HL-60 (cell line): ENCODE measurements around the gene DISP3.

Experiments
- DNase-seq, 2 experiments: peaks; one replicate each; pipeline ENCODE4 v3.0.0-alpha.2; 2010 to 2020; ENCODE audit warnings: low read depth in 1 of 2, low spot score in 1 of 2
- H3K27ac ChIP-seq: fragments of 250-450 bp; sonication (Bioruptor Pico); replicated peaks from 2 replicates; pipeline ENCODE4 v1.5.1; 2020; ENCODE audit warnings: mild to moderate bottlenecking, moderate library complexity
- H3K27me3 ChIP-seq: fragments of 250-450 bp; sonication (Bioruptor Pico); 2 replicates; pipeline ENCODE4 v1.5.1; 2021; ENCODE audit warnings: mild to moderate bottlenecking, moderate library complexity; ENCODE audit not compliant: insufficient read depth, poor library complexity, severe bottlenecking
- H3K4me3 ChIP-seq: replicated peaks from 2 replicates; pipeline ENCODE4 v1.5.1; 2011; ENCODE audit warnings: mild to moderate bottlenecking, control low read depth, low read length; ENCODE audit not compliant: insufficient read depth
- CTCF ChIP-seq: IDR thresholded peaks from one replicate; pipeline ENCODE4 v1.5.1; 2011; ENCODE audit warnings: low read length, control low read depth, inconsistent platforms; ENCODE audit not compliant: insufficient read depth
- GABPA ChIP-seq: IDR thresholded peaks from 2 replicates; pipeline ENCODE4 v1.6.1; 2012; ENCODE audit warnings: low read depth
- POLR2AphosphoS5 ChIP-seq: IDR thresholded peaks from 2 replicates; pipeline ENCODE4 v1.6.1; 2012; ENCODE audit warnings: low read depth
- SPI1 ChIP-seq: IDR thresholded peaks from 2 replicates; pipeline ENCODE4 v1.6.1; 2012; ENCODE audit warnings: low read depth, mild to moderate bottlenecking, borderline replicate concordance
- TF ChIP-seq, protein P1 (sequence below): IDR thresholded peaks from 2 replicates; pipeline ENCODE4 v1.6.1; 2012; ENCODE audit warnings: low read depth; ENCODE audit not compliant: insufficient replicate concordance

DISP3 gene

GRCh38 chr1:11492235-11492634, 13.3 kb downstream of the DISP3 start:
- Histone ChIP-seq H3K27ac (no peak overlapping the region), H3K27me3 (peaks cover 3% of the 10 kb centered on the region), H3K4me3 (no peak overlapping the region)
- no peak for DNase-seq
- TF ChIP-seq, protein P1, sequence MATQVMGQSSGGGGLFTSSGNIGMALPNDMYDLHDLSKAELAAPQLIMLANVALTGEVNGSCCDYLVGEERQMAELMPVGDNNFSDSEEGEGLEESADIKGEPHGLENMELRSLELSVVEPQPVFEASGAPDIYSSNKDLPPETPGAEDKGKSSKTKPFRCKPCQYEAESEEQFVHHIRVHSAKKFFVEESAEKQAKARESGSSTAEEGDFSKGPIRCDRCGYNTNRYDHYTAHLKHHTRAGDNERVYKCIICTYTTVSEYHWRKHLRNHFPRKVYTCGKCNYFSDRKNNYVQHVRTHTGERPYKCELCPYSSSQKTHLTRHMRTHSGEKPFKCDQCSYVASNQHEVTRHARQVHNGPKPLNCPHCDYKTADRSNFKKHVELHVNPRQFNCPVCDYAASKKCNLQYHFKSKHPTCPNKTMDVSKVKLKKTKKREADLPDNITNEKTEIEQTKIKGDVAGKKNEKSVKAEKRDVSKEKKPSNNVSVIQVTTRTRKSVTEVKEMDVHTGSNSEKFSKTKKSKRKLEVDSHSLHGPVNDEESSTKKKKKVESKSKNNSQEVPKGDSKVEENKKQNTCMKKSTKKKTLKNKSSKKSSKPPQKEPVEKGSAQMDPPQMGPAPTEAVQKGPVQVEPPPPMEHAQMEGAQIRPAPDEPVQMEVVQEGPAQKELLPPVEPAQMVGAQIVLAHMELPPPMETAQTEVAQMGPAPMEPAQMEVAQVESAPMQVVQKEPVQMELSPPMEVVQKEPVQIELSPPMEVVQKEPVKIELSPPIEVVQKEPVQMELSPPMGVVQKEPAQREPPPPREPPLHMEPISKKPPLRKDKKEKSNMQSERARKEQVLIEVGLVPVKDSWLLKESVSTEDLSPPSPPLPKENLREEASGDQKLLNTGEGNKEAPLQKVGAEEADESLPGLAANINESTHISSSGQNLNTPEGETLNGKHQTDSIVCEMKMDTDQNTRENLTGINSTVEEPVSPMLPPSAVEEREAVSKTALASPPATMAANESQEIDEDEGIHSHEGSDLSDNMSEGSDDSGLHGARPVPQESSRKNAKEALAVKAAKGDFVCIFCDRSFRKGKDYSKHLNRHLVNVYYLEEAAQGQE = no peak
- TF ChIP-seq CTCF = no peak
- no peak for TF ChIP-seq POLR2AphosphoS5
- no peak for TF ChIP-seq GABPA
- no peak for TF ChIP-seq SPI1

DNA sequence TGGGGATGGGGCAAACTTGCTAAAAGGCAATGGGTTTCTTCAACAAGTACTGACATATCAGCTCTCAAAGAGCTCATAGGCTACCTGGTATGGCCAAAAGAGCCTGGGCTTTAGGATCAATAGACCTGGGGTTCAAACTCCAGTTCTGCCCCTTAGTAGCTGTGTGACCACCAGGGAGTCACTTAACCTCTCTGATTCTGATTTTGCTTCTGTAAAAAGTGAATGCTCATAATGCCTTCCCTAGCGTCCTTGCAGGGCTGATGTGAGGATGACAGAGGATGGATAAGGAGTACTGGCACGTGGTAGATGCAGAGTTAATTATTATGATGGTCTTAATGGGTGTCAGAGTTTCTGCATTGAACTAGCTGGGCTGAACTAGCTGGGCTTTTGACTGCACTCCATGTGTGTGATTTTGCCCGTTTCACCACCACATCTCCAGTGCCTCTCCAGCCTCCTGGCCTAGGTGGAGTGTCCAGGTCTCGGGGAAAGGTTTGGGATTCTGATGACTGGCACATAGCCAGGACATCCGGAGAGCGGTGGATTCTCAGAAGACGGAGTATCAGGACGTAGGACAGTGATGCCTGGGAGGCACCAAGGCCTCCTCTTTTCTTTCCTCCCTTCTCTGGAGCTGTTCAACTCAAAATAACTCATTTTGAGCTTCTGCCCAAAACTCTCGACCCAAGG, 15.2 kb downstream of the DISP3 start:
- Histone ChIP-seq H3K27me3 (peaks cover 4% of the 10 kb centered on the region), H3K27ac (no peak overlapping the region), H3K4me3 (no peak overlapping the region)
- no peak for TF ChIP-seq CTCF
- no peak for TF ChIP-seq GABPA
- TF ChIP-seq, protein P1 = no peak
- no peak for TF ChIP-seq POLR2AphosphoS5
- no peak for TF ChIP-seq SPI1
- DNase-seq = no peak

- TF ChIP-seq GABPA (no peak), CTCF (no peak)
- H3K27me3 ChIP-seq = peaks cover 2% of the 10 kb centered on the region
- DNase-seq = no peak
Measured at GRCh38 chr1:11494771-11495170, 15.8 kb downstream of the DISP3 start.

GRCh38 chr1:11495579-11495978, 16.6 kb downstream of the DISP3 start:
- H3K4me3 ChIP-seq = no peak overlapping the region
- no peak for TF ChIP-seq SPI1
- TF ChIP-seq, protein P1 = peak; percentile 51
- no peak for DNase-seq
- no peak overlapping the region for H3K27ac ChIP-seq
- H3K27me3 ChIP-seq = peaks cover 2% of the 10 kb centered on the region

More at GRCh38 chr1:11494771-11495170, 15.8 kb downstream of the DISP3 start:
- no peak overlapping the region for H3K27ac ChIP-seq
- H3K4me3 ChIP-seq = no peak overlapping the region
